ENCODE results near the gene IGFBP4. TPM values are rescaled to one million over a fixed set of nuclear protein-coding genes. Genes with fewer than 3 reads are reported as not detected.

IGFBP4 gene
- total RNA-seq, 2 experiments from 2014 or later = 27.1 to 28.4 TPM

GRCh38 chr17:40417258-40417608, 26.0 kb upstream of the IGFBP4 start:
- no peaks in the 10 kb centered on the region for H3K9me3 Mint-ChIP-seq
- H3K36me3 Mint-ChIP-seq (ENCODE audit: low read depth) = peaks cover 39% of the 10 kb centered on the region
- ChIA-PET CTCF (interaction anchor here (0.5 to 10.3 kb wide), 25 partner anchors 9 to 1246 kb away, joined by 3 to 102 read pairs (median 6); partner anchors contain the start of genes IGFBP4 and SMARCE1), POLR2A (interaction anchor here (0.6 to 7.1 kb wide), 47 partner anchors 9 to 229 kb away, joined by 3 to 90 read pairs (median 4); partner anchors contain the start of genes CCR7 and IGFBP4)
- H3K27me3 Mint-ChIP-seq = peaks cover 3% of the 10 kb centered on the region
- H3K4me1 Mint-ChIP-seq = peaks cover 52% of the 10 kb centered on the region
- H3K27ac Mint-ChIP-seq = peak overlapping the region; percentile 92
- no peak for DNase-seq
- peak overlapping the region; percentile 97 for H3K4me3 Mint-ChIP-seq

DNA sequence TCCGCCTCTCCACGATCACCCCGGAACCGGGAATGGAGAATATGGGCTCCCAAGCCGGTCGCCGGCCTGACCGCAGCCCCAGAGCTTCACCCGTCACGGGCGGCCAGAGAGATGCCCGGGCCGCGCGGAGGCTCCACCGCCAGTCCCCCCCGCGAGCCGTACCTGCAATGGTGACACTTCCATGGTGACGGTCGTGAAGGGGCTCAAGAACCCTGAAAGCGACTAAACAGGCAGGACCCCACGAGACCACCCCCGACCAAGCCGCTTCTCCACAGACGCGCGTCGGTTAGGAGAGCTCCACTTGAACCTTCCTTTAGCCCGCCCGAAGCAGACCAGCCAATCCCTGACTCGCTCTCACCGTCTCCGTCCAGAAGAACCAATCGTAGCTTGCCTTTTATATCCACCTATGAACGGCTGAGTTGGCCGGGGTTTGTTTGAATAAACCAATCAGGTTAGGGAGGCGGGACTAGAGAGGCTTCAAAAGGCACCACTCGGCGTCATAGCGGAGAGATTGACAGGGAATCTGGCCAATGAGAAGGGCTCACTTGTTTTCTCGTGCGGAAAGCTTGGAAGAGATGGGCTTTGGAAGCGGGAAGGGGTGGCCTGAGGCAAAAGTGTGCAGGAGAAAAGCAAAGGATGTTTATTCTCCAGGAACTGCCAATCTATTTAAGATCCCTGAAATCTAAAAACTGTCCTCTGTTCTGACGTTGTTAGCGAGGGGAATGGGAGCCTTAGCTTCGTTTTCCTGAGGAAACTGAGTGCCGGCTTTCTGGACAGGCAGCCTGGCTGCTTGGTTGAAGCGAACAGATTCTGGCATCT, 25.4 kb upstream of the IGFBP4 start, which contains the start of gene TOP2A:
TSS of gene TOP2A (minus strand) at position 288 of the 819 bp plus-strand sequence. CDS start at position 183, 105 bp downstream.
- CTCF ChIA-PET = interaction anchor here (0.5 to 10.3 kb wide), 31 partner anchors 9 to 1245 kb away, joined by 3 to 102 read pairs (median 4); partner anchors contain the start of genes IGFBP4 and SMARCE1
- Mint-ChIP-seq H3K4me3 (peak within 1 kb of the TSS; percentile 97), H3K27me3 (peaks cover 4% of the 10 kb centered on the region), H3K4me1 (peaks cover 47% of the 10 kb centered on the region), H3K9me3 (no peaks in the 10 kb centered on the region), H3K36me3 (ENCODE audit: low read depth) (peaks cover 34% of the 10 kb centered on the region), H3K27ac (peak within 1 kb of the TSS; percentile 92)
- DNase-seq = peak; percentile 97
- POLR2A ChIA-PET = interaction anchor here (0.6 to 7.1 kb wide), 52 partner anchors 9 to 229 kb away, joined by 3 to 90 read pairs (median 4); partner anchors contain the start of genes CCR7 and IGFBP4

DNA sequence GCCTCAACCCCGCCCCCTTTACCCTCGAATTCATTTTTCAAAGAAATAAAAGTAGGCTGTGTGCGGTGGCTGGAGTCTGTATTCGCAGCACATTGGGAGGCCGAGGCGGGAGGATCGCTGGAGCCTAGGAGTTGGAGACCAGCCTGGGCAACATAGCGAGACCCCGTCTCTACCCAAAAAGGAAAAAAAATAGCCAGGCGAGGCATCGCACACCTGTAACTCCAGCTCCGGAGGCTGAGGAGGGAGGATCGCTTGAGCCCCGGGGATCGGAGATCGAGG, 24.9 kb upstream of the IGFBP4 start:
- Mint-ChIP-seq H3K27ac (peak overlapping the region; percentile 92), H3K36me3 (ENCODE audit: low read depth) (peaks cover 28% of the 10 kb centered on the region), H3K4me1 (peaks cover 42% of the 10 kb centered on the region), H3K4me3 (peak overlapping the region; percentile 97), H3K9me3 (no peaks in the 10 kb centered on the region), H3K27me3 (peaks cover 6% of the 10 kb centered on the region)
- CTCF ChIA-PET = interaction anchor here (0.8 to 10.3 kb wide), 25 partner anchors 8 to 1245 kb away, joined by 3 to 102 read pairs (median 6); partner anchors contain the start of genes IGFBP4 and SMARCE1
- POLR2A ChIA-PET = interaction anchor here (0.6 to 7.1 kb wide), 38 partner anchors 8 to 228 kb away, joined by 3 to 90 read pairs (median 5); partner anchors contain the start of gene IGFBP4
- no peak for DNase-seq

DNA sequence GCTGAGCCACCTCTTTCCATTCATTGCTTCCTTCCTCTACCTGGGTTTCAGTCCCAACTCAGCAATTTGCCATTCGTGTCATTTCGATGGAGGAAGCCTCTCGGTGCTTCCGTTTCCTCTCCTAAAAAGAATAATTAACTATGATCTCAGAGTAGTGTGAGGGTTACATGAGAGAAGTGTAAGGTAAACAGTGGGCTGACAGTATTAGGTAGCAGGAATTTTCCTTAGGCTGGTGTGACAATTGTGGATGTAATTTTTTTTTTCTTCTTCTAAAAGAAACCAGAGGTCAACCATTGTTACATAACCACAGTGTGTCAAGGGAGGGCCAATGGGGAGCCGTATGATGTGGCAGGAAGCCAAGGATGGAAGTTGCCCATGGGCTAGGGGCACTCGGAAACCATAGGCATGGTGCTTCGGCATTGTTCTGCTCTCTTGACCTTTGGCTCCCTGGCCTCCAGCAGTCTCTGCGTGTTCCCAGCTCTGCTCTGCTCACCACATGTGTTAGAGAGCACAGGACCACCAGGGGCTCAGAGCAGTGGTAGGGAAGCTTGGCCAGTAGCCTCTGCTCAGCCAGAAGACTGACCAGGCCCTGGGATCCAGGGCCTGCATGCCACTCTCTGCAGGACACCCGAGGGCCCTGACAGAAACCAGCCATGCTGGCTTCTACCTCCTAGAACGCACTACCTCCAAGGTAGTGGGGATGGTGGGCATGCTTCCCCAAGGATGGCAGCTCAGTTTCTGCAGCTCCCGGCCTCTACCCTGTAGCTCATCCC, 23.5 kb upstream of the IGFBP4 start:
- DNase-seq = no peak
- H3K4me3 Mint-ChIP-seq = peak overlapping the region; percentile 57
- peaks cover 6% of the 10 kb centered on the region for H3K27me3 Mint-ChIP-seq
- peak overlapping the region; percentile 74 for H3K27ac Mint-ChIP-seq
- ChIA-PET CTCF (interaction anchor here (1.0 to 10.3 kb wide), 3 partner anchors 113 to 140 kb away, joined by 4 to 102 read pairs (median 59); no protein-coding TSS in a partner anchor), POLR2A (interaction anchor here (0.6 to 7.1 kb wide), 6 partner anchors 18 to 141 kb away, joined by 3 to 90 read pairs (median 18); no protein-coding TSS in a partner anchor)
- H3K9me3 Mint-ChIP-seq = no peaks in the 10 kb centered on the region
- H3K4me1 Mint-ChIP-seq = peaks cover 36% of the 10 kb centered on the region
- peaks cover 19% of the 10 kb centered on the region for H3K36me3 Mint-ChIP-seq (ENCODE audit: low read depth)

GRCh38 chr17:40422990-40423633, 20.1 kb upstream of the IGFBP4 start:
- CTCF ChIA-PET = interaction anchor here (1.2 to 1.9 kb wide), 2 partner anchors 9 to 110 kb away, joined by 4 to 5 read pairs; no protein-coding TSS in a partner anchor
- no peaks in the 10 kb centered on the region for H3K9me3 Mint-ChIP-seq
- peaks cover 12% of the 10 kb centered on the region for H3K27me3 Mint-ChIP-seq
- peaks cover 46% of the 10 kb centered on the region for H3K4me1 Mint-ChIP-seq
- POLR2A ChIA-PET = interaction anchor here (0.8 to 7.1 kb wide), 2 partner anchors 94 to 138 kb away, joined by 3 to 61 read pairs; no protein-coding TSS in a partner anchor
- no peaks in the 10 kb centered on the region for H3K36me3 Mint-ChIP-seq (ENCODE audit: low read depth)
- no peak overlapping the region for H3K4me3 Mint-ChIP-seq
- no peak for DNase-seq
- H3K27ac Mint-ChIP-seq = no peak overlapping the region

GRCh38 chr17:40425741-40426140, 17.5 kb upstream of the IGFBP4 start:
- Mint-ChIP-seq H3K9me3 (no peaks in the 10 kb centered on the region), H3K27me3 (peaks cover 26% of the 10 kb centered on the region), H3K4me1 (peaks cover 29% of the 10 kb centered on the region), H3K4me3 (no peak overlapping the region), H3K36me3 (ENCODE audit: low read depth) (no peaks in the 10 kb centered on the region), H3K27ac (no peak overlapping the region)
- ChIA-PET CTCF (interaction anchor here (1.0 to 2.7 kb wide), 5 partner anchors 10 to 134 kb away, joined by 3 to 19 read pairs (median 7); no protein-coding TSS in a partner anchor), POLR2A (interaction anchor here (0.8 to 3.2 kb wide), 5 partner anchors 8 to 108 kb away, joined by 3 to 64 read pairs (median 5); partner anchors contain the start of gene TOP2A)
- DNase-seq = no peak

DNA sequence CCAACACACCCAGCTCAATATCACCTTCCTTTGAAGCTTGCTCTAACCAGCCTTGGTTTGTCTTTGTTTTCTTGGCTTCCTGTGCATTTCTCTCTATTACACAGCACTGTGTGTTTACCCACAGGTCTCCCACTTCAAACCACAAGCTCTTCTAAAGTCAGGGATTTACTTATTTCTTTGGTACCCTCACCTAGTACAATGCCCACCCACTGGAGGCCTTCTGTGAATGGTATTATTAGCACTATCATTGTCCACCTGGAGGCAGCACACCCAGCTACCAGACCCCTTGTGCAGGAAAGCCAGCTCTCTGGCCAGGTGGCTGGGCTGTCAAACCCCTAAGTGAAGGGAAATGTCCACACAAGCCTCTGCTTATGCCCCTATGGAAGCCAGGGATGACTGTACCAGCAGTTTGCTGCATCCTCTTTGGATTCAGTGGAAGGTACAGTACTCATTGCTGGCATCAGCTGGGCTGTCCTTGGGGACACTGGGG, 16.2 kb upstream of the IGFBP4 start:
- Mint-ChIP-seq H3K4me3 (no peak overlapping the region), H3K4me1 (peaks cover 29% of the 10 kb centered on the region), H3K36me3 (ENCODE audit: low read depth) (no peaks in the 10 kb centered on the region), H3K27ac (peak overlapping the region; percentile 67), H3K27me3 (peaks cover 31% of the 10 kb centered on the region), H3K9me3 (no peaks in the 10 kb centered on the region)
- DNase-seq = peak; percentile 35
- ChIA-PET CTCF (interaction anchor here (0.6 to 2.7 kb wide), 18 partner anchors 9 to 135 kb away, joined by 3 to 24 read pairs (median 6); partner anchors contain the start of gene TOP2A), POLR2A (interaction anchor here (0.7 to 3.2 kb wide), 16 partner anchors 10 to 133 kb away, joined by 3 to 64 read pairs (median 3); partner anchors contain the start of genes IGFBP4 and TOP2A)

DNA sequence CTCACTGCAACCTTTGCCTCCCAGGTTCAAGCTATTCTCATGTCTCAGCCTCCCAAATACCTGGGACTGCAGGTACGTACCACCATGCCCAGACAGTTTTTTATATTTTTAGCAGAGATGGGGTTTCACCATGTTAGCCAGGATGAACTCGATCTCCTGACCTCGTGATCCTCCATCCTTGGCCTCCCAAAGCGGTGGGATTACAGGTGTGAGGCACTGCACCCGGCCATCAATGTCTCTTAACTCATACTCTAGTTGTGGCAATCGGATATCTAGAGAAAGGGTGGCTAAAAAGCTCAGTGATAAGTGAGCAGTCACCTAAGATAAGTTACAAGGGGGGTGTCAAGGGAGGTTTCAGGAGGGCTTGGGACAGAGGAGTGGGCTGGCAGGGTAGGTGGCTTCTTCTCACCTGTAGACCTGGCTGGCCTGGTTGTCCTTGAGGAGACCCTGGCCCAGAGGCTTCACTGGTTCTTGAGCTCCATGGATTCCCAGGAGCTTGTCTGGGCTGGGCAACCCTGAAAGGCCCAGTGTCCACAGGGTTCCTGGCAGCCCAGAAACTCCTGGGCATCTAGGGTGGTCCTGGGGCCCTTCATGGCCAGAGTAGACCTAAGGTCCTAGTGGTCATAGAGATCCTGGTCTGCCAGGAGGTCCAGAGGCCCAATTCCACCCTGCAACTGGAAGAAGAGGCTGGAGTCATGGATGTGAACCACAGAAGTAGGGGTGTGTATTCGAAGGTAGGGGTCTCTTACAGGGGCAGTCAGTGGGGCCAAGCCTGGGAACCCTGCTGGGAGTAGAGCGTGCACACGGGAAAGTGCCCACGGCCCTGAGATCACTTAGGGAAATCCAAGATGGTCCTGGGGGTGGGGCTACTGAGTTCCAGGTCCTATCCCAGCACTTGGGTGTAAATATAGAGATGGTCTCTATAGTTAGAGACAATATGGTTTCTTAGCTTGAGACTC, 12.7 kb upstream of the IGFBP4 start:
- no peaks in the 10 kb centered on the region for H3K36me3 Mint-ChIP-seq (ENCODE audit: low read depth)
- H3K27me3 Mint-ChIP-seq = peaks cover 31% of the 10 kb centered on the region
- H3K9me3 Mint-ChIP-seq = no peaks in the 10 kb centered on the region
- POLR2A ChIA-PET = interaction anchor here (1.0 kb wide), 1 partner anchor 13 kb away, joined by 3 read pairs; the partner anchor contains the start of gene TOP2A
- peaks cover 30% of the 10 kb centered on the region for H3K4me1 Mint-ChIP-seq
- CTCF ChIA-PET = interaction anchor here (0.7 to 2.2 kb wide), 3 partner anchors 14 to 126 kb away, joined by 4 to 9 read pairs (median 5); no protein-coding TSS in a partner anchor
- H3K27ac Mint-ChIP-seq = no peak overlapping the region
- DNase-seq = no peak
- no peak overlapping the region for H3K4me3 Mint-ChIP-seq

GRCh38 chr17:40431231-40431602, 12.0 kb upstream of the IGFBP4 start:
- no peaks in the 10 kb centered on the region for H3K9me3 Mint-ChIP-seq
- POLR2A ChIA-PET = interaction anchor here (1.0 kb wide), 1 partner anchor 14 kb away, joined by 3 read pairs; the partner anchor contains the start of gene TOP2A

GRCh38 chr17:40432864-40433528, 10.3 kb upstream of the IGFBP4 start:
- ChIA-PET CTCF (interaction anchor here (0.6 to 2.3 kb wide), 8 partner anchors 11 to 128 kb away, joined by 3 to 12 read pairs (median 3); partner anchors contain the start of gene TOP2A), POLR2A (interaction anchor here (0.6 to 1.4 kb wide), 2 partner anchors 11 to 16 kb away, joined by 3 to 4 read pairs; partner anchors contain the start of genes IGFBP4 and TOP2A)
- no peak overlapping the region for H3K4me3 Mint-ChIP-seq
- DNase-seq = no peak
- no peaks in the 10 kb centered on the region for H3K36me3 Mint-ChIP-seq (ENCODE audit: low read depth)
- H3K27ac Mint-ChIP-seq = no peak overlapping the region
- H3K27me3 Mint-ChIP-seq = peaks cover 33% of the 10 kb centered on the region
- no peaks in the 10 kb centered on the region for H3K9me3 Mint-ChIP-seq
- H3K4me1 Mint-ChIP-seq = peaks cover 15% of the 10 kb centered on the region

More at GRCh38 chr17:40431231-40431602, 12.0 kb upstream of the IGFBP4 start:
- H3K27me3 Mint-ChIP-seq = peaks cover 34% of the 10 kb centered on the region
- H3K4me3 Mint-ChIP-seq = no peak overlapping the region
- H3K4me1 Mint-ChIP-seq = peaks cover 23% of the 10 kb centered on the region
- H3K36me3 Mint-ChIP-seq (ENCODE audit: low read depth) = no peaks in the 10 kb centered on the region
- H3K27ac Mint-ChIP-seq = no peak overlapping the region
- CTCF ChIA-PET = interaction anchor here (1.8 to 2.2 kb wide), 2 partner anchors 15 to 102 kb away, joined by 5 to 9 read pairs; no protein-coding TSS in a partner anchor
- no peak for DNase-seq
